ENCODE results near the gene SRF.
"Not testable (repeated sequence)": the region's sequence is repeated elsewhere in the genome, so short reads cannot be mapped to it uniquely, and the experiment has no call there.

Gene SRF

GRCh38 chr6:43170931-43171706 lies at the start of gene SRF:
TSS of gene SRF (plus strand) at chr6:43171269. CDS start at chr6:43171657, 388 bp downstream.
- DNase-seq = peak; percentile 100

- no peak for DNase-seq
Observed at GRCh38 chr6:43122146-43122545, 48.9 kb upstream of the SRF start.

GRCh38 chr6:43123461-43124314 lies 47.4 kb upstream of the SRF start:
- peak; percentile 75 for DNase-seq

- DNase-seq = peak; percentile 40
Observed at GRCh38 chr6:43124481-43124880, 46.6 kb upstream of the SRF start.

GRCh38 chr6:43125119-43125518 lies 46.0 kb upstream of the SRF start:
- no peak for DNase-seq

- DNase-seq = no peak
Observed at GRCh38 chr6:43125555-43125954, 45.5 kb upstream of the SRF start.

GRCh38 chr6:43127180-43127579 lies 43.9 kb upstream of the SRF start:
- no peak for DNase-seq

- DNase-seq = no peak
Observed at GRCh38 chr6:43127877-43128276, 43.2 kb upstream of the SRF start.

- no peak for DNase-seq
Observed at GRCh38 chr6:43128926-43129325, 42.1 kb upstream of the SRF start.

- DNase-seq = peak; percentile 12
Observed at GRCh38 chr6:43129434-43130194, 41.5 kb upstream of the SRF start.

- no peak for DNase-seq
Observed at GRCh38 chr6:43130429-43130828, 40.6 kb upstream of the SRF start.

GRCh38 chr6:43131379-43131778 lies 39.7 kb upstream of the SRF start:
- not testable (repeated sequence) for DNase-seq

- DNase-seq = no peak
Observed at GRCh38 chr6:43138267-43138666, 32.8 kb upstream of the SRF start.

GRCh38 chr6:43139973-43140372 lies 31.1 kb upstream of the SRF start:
- DNase-seq = not testable (repeated sequence)

GRCh38 chr6:43141644-43142043 lies 29.4 kb upstream of the SRF start:
- DNase-seq = no peak

- DNase-seq = no peak
Observed at GRCh38 chr6:43142101-43142500, 29.0 kb upstream of the SRF start.

- peak; percentile 83 for DNase-seq
Observed at GRCh38 chr6:43143235-43144128, 27.6 kb upstream of the SRF start.

- no peak for DNase-seq
Observed at GRCh38 chr6:43144879-43145278, 26.2 kb upstream of the SRF start.

- no peak for DNase-seq
Observed at GRCh38 chr6:43146261-43146660, 24.8 kb upstream of the SRF start.

- DNase-seq = no peak
Observed at GRCh38 chr6:43146709-43147688, 24.1 kb upstream of the SRF start.

Measured in NCI-H1092 treated with DMSO at 0.1 percent for 48 hours (cell line).